Measurements from ENCODE around the gene CUL4A. TPM values are rescaled to one million over a fixed set of nuclear protein-coding genes. Genes with fewer than 3 reads are reported as not detected.
A peak's percentile ranks its signal among the peaks of the same experiment; 100 is the strongest.

CUL4A gene
- total RNA-seq, 2 experiments from 2014 or later: 54.6 to 56.6 TPM

DNA sequence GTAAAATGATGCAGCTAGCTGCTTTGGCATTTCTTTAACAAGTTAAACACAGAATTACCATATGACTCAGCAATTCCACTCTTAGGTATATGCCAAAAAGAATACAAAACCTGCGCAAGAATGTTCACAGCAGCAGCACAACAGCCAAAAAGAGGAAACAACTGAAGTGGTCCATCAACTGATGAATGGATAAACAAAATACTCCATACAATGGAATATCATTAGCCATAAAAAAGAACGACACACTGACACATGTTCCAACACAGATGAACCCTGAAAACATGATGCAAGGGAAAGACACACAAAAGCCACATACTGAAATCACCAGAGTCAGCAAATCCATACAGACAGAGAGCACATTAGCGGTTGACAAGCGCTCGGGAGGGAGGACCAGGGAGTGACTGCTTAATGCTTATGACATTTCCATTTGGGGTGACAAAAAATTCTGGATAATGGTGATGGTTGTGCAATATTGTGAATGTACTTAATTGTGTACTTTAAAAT lies 3.9 kb upstream of the CUL4A start:
- Histone ChIP-seq H3K4me1 (ENCODE audit: insufficient read depth, low read length) (peaks cover 51% of the 10 kb centered on the region), H3K27me3 (ENCODE audit: control insufficient read depth in 1 of 2, insufficient read depth in 2 of 2, low read length in 2 of 2) (no peaks in the 10 kb centered on the region), H3K9me3 (ENCODE audit: control insufficient read depth in 1 of 2, insufficient read depth in 1 of 2, low read length in 2 of 2) (no peaks in the 10 kb centered on the region), H3K27ac (ENCODE audit: low read depth in 1 of 2, low read length in 2 of 2) (no peak overlapping the region), H3K4me3 (ENCODE audit: low read length) (no peak overlapping the region), H3K36me3 (ENCODE audit: insufficient read depth, low read length) (peaks cover 22% of the 10 kb centered on the region)
- H3K27me3 Mint-ChIP-seq: no peaks in the 10 kb centered on the region
- peak overlapping the region; percentile 88 for H3K27ac Mint-ChIP-seq
- intact Hi-C loops (cut with DNase I, micrococcal nuclease): loop anchor here (5.0 to 10.0 kb wide), 4 partner anchors 53 to 518 kb away; partner anchors contain the start of gene DCUN1D2 (in 1 of the 2)
- TF ChIP-seq, protein P1, sequence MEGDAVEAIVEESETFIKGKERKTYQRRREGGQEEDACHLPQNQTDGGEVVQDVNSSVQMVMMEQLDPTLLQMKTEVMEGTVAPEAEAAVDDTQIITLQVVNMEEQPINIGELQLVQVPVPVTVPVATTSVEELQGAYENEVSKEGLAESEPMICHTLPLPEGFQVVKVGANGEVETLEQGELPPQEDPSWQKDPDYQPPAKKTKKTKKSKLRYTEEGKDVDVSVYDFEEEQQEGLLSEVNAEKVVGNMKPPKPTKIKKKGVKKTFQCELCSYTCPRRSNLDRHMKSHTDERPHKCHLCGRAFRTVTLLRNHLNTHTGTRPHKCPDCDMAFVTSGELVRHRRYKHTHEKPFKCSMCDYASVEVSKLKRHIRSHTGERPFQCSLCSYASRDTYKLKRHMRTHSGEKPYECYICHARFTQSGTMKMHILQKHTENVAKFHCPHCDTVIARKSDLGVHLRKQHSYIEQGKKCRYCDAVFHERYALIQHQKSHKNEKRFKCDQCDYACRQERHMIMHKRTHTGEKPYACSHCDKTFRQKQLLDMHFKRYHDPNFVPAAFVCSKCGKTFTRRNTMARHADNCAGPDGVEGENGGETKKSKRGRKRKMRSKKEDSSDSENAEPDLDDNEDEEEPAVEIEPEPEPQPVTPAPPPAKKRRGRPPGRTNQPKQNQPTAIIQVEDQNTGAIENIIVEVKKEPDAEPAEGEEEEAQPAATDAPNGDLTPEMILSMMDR (IDR thresholded peaks at IDR 0.05): no peak
- ChIA-PET CTCF (no interaction called here), POLR2A (no interaction called here)
- H3K36me3 Mint-ChIP-seq (ENCODE audit: low read depth): peaks cover 51% of the 10 kb centered on the region
- H3K9me3 Mint-ChIP-seq: no peaks in the 10 kb centered on the region
- peaks cover 67% of the 10 kb centered on the region for H3K4me1 Mint-ChIP-seq (ENCODE audit: low read depth)
- peak overlapping the region; percentile 95 for H3K4me3 Mint-ChIP-seq
- DNase-seq (no peak), ATAC-seq (ENCODE audit: poor library complexity) (no peak)

DNA sequence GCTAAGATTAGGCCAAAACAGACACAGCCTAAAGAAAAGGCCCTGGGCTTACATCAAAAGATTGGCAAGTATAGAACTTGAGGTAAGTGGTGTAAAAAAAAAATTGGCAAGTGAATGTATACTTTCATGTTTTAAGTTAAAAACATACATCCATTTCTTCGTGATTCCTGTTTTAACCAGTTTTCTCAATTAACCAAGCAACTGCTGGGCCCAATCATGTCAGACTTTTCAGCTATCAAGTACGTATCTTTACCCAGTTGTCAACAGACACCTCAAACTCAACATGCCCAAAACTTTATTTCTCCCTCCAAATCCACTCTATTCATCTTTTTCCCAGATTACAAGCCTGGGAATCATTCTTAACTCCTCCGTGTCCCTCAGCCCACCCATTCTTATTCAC lies 2.0 kb upstream of the CUL4A start:
- H3K27me3 ChIP-seq (ENCODE audit: control insufficient read depth in 1 of 2, insufficient read depth in 2 of 2, low read length in 2 of 2): no peaks in the 10 kb centered on the region
- H3K4me1 Mint-ChIP-seq (ENCODE audit: low read depth): peaks cover 76% of the 10 kb centered on the region
- H3K9me3 ChIP-seq (ENCODE audit: control insufficient read depth in 1 of 2, insufficient read depth in 1 of 2, low read length in 2 of 2): no peaks in the 10 kb centered on the region
- TF ChIP-seq, protein P1 (IDR thresholded peaks at IDR 0.05): no peak
- peaks cover 61% of the 10 kb centered on the region for H3K4me1 ChIP-seq (ENCODE audit: insufficient read depth, low read length)
- no peaks in the 10 kb centered on the region for H3K9me3 Mint-ChIP-seq
- H3K4me3 ChIP-seq (ENCODE audit: low read length): peak overlapping the region; percentile 71
- H3K27ac ChIP-seq (ENCODE audit: low read depth in 1 of 2, low read length in 2 of 2): peak overlapping the region in 1 of 2 donors; percentile 93
- peaks cover 30% of the 10 kb centered on the region for H3K36me3 ChIP-seq (ENCODE audit: insufficient read depth, low read length)
- H3K27me3 Mint-ChIP-seq: no peaks in the 10 kb centered on the region
- peak overlapping the region; percentile 88 for H3K27ac Mint-ChIP-seq
- H3K36me3 Mint-ChIP-seq (ENCODE audit: low read depth): peaks cover 60% of the 10 kb centered on the region
- ChIA-PET POLR2A (interaction anchor here (0.7 to 3.3 kb wide), 4 partner anchors 12 to 251 kb away, joined by 3 to 26 read pairs (median 3); partner anchors contain the start of gene MCF2L), CTCF (interaction anchor here (1.3 kb wide), 1 partner anchor 12 kb away, joined by 3 read pairs; no protein-coding TSS in a partner anchor)
- peak overlapping the region; percentile 95 for H3K4me3 Mint-ChIP-seq
- no peak for ATAC-seq (ENCODE audit: poor library complexity)
- intact Hi-C loops (cut with DNase I, micrococcal nuclease): loop anchor here (5.0 to 10.0 kb wide), 4 partner anchors 55 to 520 kb away; partner anchors contain the start of gene DCUN1D2 (in 1 of the 2)
- no peak for DNase-seq

DNA sequence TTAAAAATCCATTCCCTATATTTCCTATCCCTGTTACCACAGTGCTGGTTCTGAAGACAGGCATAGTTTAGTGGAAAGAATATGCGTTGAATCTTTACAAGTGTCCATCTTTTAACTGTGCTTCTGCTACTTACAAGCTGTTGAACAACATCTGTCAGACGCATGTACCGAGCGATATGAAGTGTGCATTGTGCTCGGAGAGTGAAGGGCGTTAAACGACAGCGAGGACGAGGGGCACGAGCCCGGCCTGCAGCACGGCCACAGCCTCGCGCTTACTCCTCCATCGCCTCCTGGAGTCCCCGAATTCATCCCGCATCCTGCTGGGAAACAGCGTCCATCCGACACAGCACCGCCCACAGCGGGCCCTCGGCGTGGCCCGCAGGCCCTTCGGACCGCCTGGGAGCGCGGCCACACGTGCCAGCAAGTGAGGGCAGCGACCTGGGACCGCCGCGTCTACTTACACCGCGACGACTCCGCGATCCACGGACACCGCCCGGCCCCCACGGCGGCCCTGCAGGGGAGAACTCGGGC lies 1.5 kb upstream of the CUL4A start:
- DNase-seq: peak in 3 of 14 experiments; percentile 5 to 13 (median 7)
- Histone ChIP-seq H3K9me3 (ENCODE audit: control insufficient read depth in 1 of 2, insufficient read depth in 1 of 2, low read length in 2 of 2) (no peaks in the 10 kb centered on the region), H3K36me3 (ENCODE audit: insufficient read depth, low read length) (peaks cover 33% of the 10 kb centered on the region), H3K4me1 (ENCODE audit: insufficient read depth, low read length) (peaks cover 66% of the 10 kb centered on the region), H3K4me3 (ENCODE audit: low read length) (peak overlapping the region; percentile 71), H3K27ac (ENCODE audit: low read depth in 1 of 2, low read length in 2 of 2) (peak overlapping the region; percentile 90 to 93), H3K27me3 (ENCODE audit: control insufficient read depth in 1 of 2, insufficient read depth in 2 of 2, low read length in 2 of 2) (no peaks in the 10 kb centered on the region)
- Mint-ChIP-seq H3K4me3 (peak overlapping the region; percentile 95), H3K9me3 (no peaks in the 10 kb centered on the region), H3K36me3 (ENCODE audit: low read depth) (peaks cover 55% of the 10 kb centered on the region), H3K27me3 (no peaks in the 10 kb centered on the region), H3K27ac (peak overlapping the region; percentile 88), H3K4me1 (ENCODE audit: low read depth) (peaks cover 71% of the 10 kb centered on the region)
- TF ChIP-seq, protein P1 (IDR thresholded peaks at IDR 0.05): no peak
- ChIA-PET POLR2A (interaction anchor here (1.2 to 3.3 kb wide), 7 partner anchors 12 to 239 kb away, joined by 3 to 31 read pairs (median 22); partner anchors contain the start of genes LAMP1 and MCF2L), CTCF (interaction anchor here (1.3 kb wide), 1 partner anchor 11 kb away, joined by 3 read pairs; no protein-coding TSS in a partner anchor)
- intact Hi-C loops (cut with DNase I, micrococcal nuclease): loop anchor here (1.0 to 10.0 kb wide), 7 partner anchors 54 to 521 kb away; partner anchors contain the start of genes DCUN1D2 (in 1 of the 2) and LAMP1 (in 1 of the 2)
- ATAC-seq (ENCODE audit: poor library complexity): peak; percentile 7
